HepG2 (cell line): ENCODE measurements around the gene TTC21B. TPM values are rescaled to one million over a fixed set of nuclear protein-coding genes. Genes with fewer than 3 reads are reported as not detected.

Experiments used
- HNRNPLL ChIP-seq: fragments of 200-400 bp; formaldehyde crosslinking; IDR thresholded peaks from 2 replicates; pipeline ENCODE4 v1.6.1; 2017; ENCODE audit warnings: mild to moderate bottlenecking, low read depth, low read length; ENCODE audit not compliant: poor library complexity, severe bottlenecking
- ISL2 ChIP-seq: sonication (generic); formaldehyde crosslinking; IDR thresholded peaks from 2 replicates; pipeline ENCODE4 v1.5.0; 2020; ENCODE audit warnings: missing genetic modification reagents
- RBM22 ChIP-seq: fragments of 200-400 bp; formaldehyde crosslinking; optimal IDR thresholded peaks from 2 replicates; pipeline ENCODE3; 2017; ENCODE audit warnings: mild to moderate bottlenecking, low read length, moderate library complexity
- SMYD3 ChIP-seq: sonication (generic); formaldehyde crosslinking; IDR thresholded peaks from 2 replicates; pipeline ENCODE4 v1.8.1; 2023; ENCODE audit warnings: mild to moderate bottlenecking, missing genetic modification reagents
- SNAI1 ChIP-seq: sonication (generic); formaldehyde crosslinking; IDR thresholded peaks from 2 replicates; pipeline ENCODE4 v1.5.0; 2020; ENCODE audit warnings: mild to moderate bottlenecking, missing genetic modification reagents, borderline replicate concordance
- STAT5B ChIP-seq: sonication (generic); formaldehyde crosslinking; IDR thresholded peaks from 2 replicates; pipeline ENCODE4 v1.4.0; 2020; ENCODE audit warnings: missing genetic modification reagents
- TARDBP ChIP-seq: sonication (generic); formaldehyde crosslinking; IDR thresholded peaks from 2 replicates; pipeline ENCODE4 v1.8.0; 2022; ENCODE audit warnings: mild to moderate bottlenecking, missing genetic modification reagents
- ZNF703 ChIP-seq: sonication (generic); formaldehyde crosslinking; IDR thresholded peaks from 2 replicates; pipeline ENCODE4 v1.5.1; 2020; ENCODE audit warnings: missing genetic modification reagents, mild to moderate bottlenecking, moderate library complexity, borderline replicate concordance
- ZNF841 ChIP-seq: sonication (generic); formaldehyde crosslinking; IDR thresholded peaks from 2 replicates; pipeline ENCODE4 v1.8.1; 2023; ENCODE audit warnings: missing genetic modification reagents, borderline replicate concordance
- ZSCAN30 ChIP-seq: sonication (generic); formaldehyde crosslinking; IDR thresholded peaks from 2 replicates; pipeline ENCODE4 v1.5.0; 2020; ENCODE audit warnings: mild to moderate bottlenecking, missing genetic modification reagents
- polyA plus RNA-seq, 8 experiments: library from polyadenylated mRNA; depleted of rRNA in 3 of 8; stranded (reverse) in 7 of 8; unstranded in 1 of 8; fragments of >200 nt; fragmentation: Illumina TruSeq in 4 of 8; extraction: Trizol in 4 of 8; gene quantifications; 2 replicates each; pipeline versions ENCODE4 v1.2.1 to v1.2.3, GENCODE V29; 2011 to 2016; ENCODE audit warnings: low read depth in 4 of 8, missing spikeins in 1 of 8, mixed read lengths in 1 of 8; ENCODE audit not compliant: insufficient read depth in 1 of 8
- total RNA-seq, 5 experiments: library from RNA; depleted of rRNA; stranded (reverse); fragments of >200 nt; fragmentation: Illumina TruSeq; extraction: Trizol; gene quantifications; 2 replicates each; pipeline ENCODE4 v1.2.3, GENCODE V29; 2016; ENCODE audit warnings: low read depth in 1 of 5
- TF ChIP-seq, protein P1 (sequence below), 2 experiments: sonication (generic) in 1 of 2; formaldehyde crosslinking in 1 of 2; IDR thresholded peaks; 2 replicates each; pipeline versions ENCODE4 v1.5.1 to v1.6.1; 2011 to 2020; ENCODE audit warnings: borderline replicate concordance in 1 of 2, low read depth in 1 of 2, low read length in 1 of 2, mild to moderate bottlenecking in 1 of 2, missing genetic modification reagents in 1 of 2, moderate library complexity in 1 of 2
- TF ChIP-seq, protein P2 (sequence below): sonication (generic); formaldehyde crosslinking; IDR thresholded peaks from 2 replicates; pipeline ENCODE4 v1.4.0; 2020; ENCODE audit warnings: missing genetic modification reagents
- TF ChIP-seq, protein P3 (sequence below): IDR thresholded peaks from 2 replicates; pipeline ENCODE4 v1.6.1; 2016; ENCODE audit warnings: missing genetic modification reagents, missing compliant biosample characterization
- TF ChIP-seq, protein P4 (sequence below): sonication (generic); formaldehyde crosslinking; conservative IDR thresholded peaks from 2 replicates; pipeline ENCODE4 v1.4.0; 2020; ENCODE audit warnings: missing genetic modification reagents
- TF ChIP-seq, protein P5 (sequence below): sonication (generic); formaldehyde crosslinking; IDR thresholded peaks from 2 replicates; pipeline ENCODE4 v1.8.1; 2023; ENCODE audit warnings: missing genetic modification reagents, inconsistent platforms, borderline replicate concordance
- TF ChIP-seq, protein P6 (sequence below): IDR thresholded peaks from 2 replicates; pipeline ENCODE4 v1.6.1; 2012; ENCODE audit warnings: low read depth, low read length, improper control_type of control experiment

The TTC21B gene
- total and polyA plus RNA-seq, 2 of the 13 experiments (the other 11 are each of a cell fraction or from before 2014, with no cell fraction given) = 39.1 to 67.1 TPM

DNA sequence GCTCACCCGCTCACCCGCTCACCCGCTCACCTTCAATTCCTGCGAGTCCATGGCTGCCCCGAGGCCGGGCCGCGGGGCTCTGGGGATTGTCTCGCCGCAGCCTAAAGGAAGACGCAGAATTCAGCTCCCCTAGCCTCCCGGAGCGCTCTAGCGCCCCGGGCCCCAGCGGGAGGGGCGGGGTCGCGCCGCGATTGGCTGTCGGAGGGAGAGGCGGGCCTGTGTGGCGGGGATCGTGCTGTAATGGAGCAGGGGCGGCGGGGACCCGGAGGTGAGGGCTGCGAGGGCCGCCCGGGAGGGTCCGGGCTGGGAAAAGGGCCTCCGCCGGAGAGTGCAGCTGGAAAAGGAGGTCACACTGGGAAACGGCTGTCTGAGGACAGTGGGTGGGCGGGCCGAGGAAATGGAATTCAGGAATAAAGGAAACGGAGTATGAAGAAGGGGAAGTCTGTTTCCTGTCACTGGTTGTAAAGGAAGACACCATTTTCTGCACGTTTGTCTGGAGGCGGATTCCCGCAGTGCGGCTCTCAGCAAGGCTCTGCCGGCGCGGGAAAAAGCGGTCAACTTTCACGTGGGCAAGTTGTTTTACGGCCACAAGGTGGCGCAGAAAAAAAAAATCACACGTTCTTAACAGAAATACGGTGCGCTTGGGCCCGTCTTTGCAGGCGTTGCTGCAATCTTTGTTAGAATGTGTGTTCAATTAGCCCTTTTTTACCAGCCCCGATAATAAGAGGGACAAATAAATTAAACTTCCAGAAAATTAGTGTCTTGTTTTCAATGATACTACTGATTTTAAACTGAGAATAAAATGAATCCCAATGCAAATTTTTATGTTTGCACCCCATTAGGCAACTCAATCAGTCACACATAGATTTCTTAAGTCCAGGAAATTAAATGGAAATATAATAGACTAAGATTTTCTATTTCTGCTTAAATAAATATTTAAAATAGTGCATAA is at the start of gene TTC21B (continued):
- TF ChIP-seq, protein P1, sequence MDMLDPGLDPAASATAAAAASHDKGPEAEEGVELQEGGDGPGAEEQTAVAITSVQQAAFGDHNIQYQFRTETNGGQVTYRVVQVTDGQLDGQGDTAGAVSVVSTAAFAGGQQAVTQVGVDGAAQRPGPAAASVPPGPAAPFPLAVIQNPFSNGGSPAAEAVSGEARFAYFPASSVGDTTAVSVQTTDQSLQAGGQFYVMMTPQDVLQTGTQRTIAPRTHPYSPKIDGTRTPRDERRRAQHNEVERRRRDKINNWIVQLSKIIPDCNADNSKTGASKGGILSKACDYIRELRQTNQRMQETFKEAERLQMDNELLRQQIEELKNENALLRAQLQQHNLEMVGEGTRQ (IDR thresholded peaks at IDR 0.05; ENCODE audit: low read depth, low read length) = no peak
- TF ChIP-seq, protein P1 (CRISPR knock-in tag; IDR thresholded peaks at IDR 0.05; ENCODE audit: borderline replicate concordance) = no peak; the same call in 1 of the 2 replicates
- TF ChIP-seq HNRNPLL (peak; percentile 85), STAT5B (CRISPR knock-in tag) (0 out of 2 replicates have a peak, but pooled peaks have one; percentile 31), ISL2 (CRISPR knock-in tag) (peak; percentile 89), ZNF703 (CRISPR knock-in tag) (peak; percentile 44; the same call in 1 of the 2 replicates), ZSCAN30 (no peak), ZNF841 (CRISPR knock-in tag) (peak; percentile 71; the same call in 1 of the 2 replicates), SNAI1 (CRISPR knock-in tag) (peak; percentile 98), RBM22 (peak; percentile 58), SMYD3 (CRISPR knock-in tag) (peak; percentile 89; the same call in 1 of the 2 replicates), TARDBP (CRISPR knock-in tag) (peak; percentile 67; the same call in 1 of the 2 replicates)
- TF ChIP-seq, protein P2, sequence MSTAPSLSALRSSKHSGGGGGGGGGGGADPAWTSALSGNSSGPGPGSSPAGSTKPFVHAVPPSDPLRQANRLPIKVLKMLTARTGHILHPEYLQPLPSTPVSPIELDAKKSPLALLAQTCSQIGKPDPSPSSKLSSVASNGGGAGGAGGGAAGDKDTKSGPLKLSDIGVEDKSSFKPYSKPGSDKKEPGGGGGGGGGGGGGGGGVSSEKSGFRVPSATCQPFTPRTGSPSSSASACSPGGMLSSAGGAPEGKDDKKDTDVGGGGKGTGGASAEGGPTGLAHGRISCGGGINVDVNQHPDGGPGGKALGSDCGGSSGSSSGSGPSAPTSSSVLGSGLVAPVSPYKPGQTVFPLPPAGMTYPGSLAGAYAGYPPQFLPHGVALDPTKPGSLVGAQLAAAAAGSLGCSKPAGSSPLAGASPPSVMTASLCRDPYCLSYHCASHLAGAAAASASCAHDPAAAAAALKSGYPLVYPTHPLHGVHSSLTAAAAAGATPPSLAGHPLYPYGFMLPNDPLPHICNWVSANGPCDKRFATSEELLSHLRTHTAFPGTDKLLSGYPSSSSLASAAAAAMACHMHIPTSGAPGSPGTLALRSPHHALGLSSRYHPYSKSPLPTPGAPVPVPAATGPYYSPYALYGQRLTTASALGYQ (CRISPR knock-in tag) = peak; percentile 84
- TF ChIP-seq, protein P3, sequence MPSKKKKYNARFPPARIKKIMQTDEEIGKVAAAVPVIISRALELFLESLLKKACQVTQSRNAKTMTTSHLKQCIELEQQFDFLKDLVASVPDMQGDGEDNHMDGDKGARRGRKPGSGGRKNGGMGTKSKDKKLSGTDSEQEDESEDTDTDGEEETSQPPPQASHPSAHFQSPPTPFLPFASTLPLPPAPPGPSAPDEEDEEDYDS (CRISPR knock-in tag) = peak; percentile 82
- TF ChIP-seq, protein P4, sequence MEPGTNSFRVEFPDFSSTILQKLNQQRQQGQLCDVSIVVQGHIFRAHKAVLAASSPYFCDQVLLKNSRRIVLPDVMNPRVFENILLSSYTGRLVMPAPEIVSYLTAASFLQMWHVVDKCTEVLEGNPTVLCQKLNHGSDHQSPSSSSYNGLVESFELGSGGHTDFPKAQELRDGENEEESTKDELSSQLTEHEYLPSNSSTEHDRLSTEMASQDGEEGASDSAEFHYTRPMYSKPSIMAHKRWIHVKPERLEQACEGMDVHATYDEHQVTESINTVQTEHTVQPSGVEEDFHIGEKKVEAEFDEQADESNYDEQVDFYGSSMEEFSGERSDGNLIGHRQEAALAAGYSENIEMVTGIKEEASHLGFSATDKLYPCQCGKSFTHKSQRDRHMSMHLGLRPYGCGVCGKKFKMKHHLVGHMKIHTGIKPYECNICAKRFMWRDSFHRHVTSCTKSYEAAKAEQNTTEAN = peak; percentile 81
- TF ChIP-seq, protein P5, sequence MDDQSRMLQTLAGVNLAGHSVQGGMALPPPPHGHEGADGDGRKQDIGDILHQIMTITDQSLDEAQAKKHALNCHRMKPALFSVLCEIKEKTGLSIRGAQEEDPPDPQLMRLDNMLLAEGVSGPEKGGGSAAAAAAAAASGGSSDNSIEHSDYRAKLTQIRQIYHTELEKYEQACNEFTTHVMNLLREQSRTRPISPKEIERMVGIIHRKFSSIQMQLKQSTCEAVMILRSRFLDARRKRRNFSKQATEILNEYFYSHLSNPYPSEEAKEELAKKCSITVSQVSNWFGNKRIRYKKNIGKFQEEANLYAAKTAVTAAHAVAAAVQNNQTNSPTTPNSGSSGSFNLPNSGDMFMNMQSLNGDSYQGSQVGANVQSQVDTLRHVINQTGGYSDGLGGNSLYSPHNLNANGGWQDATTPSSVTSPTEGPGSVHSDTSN = no peak
- TF ChIP-seq, protein P6, sequence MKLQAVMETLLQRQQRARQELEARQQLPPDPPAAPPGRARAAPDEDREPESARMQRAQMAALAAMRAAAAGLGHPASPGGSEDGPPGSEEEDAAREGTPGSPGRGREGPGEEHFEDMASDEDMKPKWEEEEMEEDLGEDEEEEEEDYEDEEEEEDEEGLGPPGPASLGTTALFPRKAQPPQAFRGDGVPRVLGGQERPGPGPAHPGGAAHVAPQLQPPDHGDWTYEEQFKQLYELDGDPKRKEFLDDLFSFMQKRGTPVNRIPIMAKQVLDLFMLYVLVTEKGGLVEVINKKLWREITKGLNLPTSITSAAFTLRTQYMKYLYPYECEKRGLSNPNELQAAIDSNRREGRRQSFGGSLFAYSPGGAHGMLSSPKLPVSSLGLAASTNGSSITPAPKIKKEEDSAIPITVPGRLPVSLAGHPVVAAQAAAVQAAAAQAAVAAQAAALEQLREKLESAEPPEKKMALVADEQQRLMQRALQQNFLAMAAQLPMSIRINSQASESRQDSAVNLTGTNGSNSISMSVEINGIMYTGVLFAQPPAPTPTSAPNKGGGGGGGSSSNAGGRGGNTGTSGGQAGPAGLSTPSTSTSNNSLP = no peak
